ENCODE data around the gene LRRC8D. TPM values are rescaled to one million over a fixed set of nuclear protein-coding genes. Genes with fewer than 3 reads are reported as not detected.

The LRRC8D gene
- total RNA-seq, 2 donors from 2014 or later, result 23.8 to 33.8 TPM

DNA sequence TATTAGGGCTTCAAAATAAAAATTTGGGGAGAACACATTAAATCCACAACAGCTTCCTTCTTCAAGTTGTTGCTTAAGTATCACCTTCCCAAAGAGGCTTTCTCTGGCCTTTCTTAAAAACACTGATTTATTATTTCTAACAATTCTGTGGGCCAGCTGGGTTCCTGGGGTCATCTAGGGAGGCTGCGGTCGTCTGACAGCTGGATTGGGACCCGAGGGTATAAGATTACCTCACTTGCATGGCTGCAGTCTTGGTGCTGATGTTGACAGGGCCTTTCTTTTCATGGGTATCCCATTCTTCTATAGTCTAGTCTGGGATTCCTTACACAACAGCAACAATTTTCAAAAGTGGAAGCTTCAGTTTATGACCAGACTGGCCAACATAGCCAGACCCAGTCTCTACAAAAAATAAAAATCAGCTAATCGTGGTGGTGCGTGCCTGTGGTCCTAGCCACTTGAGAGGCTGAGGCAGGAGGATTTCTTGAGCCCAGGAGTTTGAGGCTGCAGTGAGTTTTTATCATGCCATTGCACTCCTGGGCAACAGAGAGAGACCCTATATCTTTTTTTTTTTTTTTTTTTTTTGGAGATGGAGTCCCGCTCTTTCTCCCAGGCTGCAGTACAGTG is 128.0 kb downstream of the LRRC8D start:
- Mint-ChIP-seq H3K27ac (no peak overlapping the region), H3K36me3 (ENCODE audit: low read depth) (no peaks in the 10 kb centered on the region), H3K27me3 (ENCODE audit: insufficient read depth) (peaks cover 27% of the 10 kb centered on the region), H3K4me1 (peaks cover 30% of the 10 kb centered on the region), H3K4me3 (no peak overlapping the region), H3K9me3 (no peaks in the 10 kb centered on the region)
- Histone ChIP-seq H3K9me3 (ENCODE audit: control insufficient read depth, low read length) (no peaks in the 10 kb centered on the region), H3K4me3 (ENCODE audit: low read length) (no peak overlapping the region), H3K9ac (ENCODE audit: extremely low read depth, low read length, poor library complexity, severe bottlenecking) (no peak overlapping the region), H3K27ac (ENCODE audit: low read depth, low read length) (no peak overlapping the region), H3K27me3 (ENCODE audit: control insufficient read depth, insufficient read depth, low read length, poor library complexity, severe bottlenecking) (peaks cover 14% of the 10 kb centered on the region), H3K36me3 (ENCODE audit: control insufficient read depth, insufficient read depth, low read length) (no peaks in the 10 kb centered on the region), H3K4me1 (ENCODE audit: control insufficient read depth, insufficient read depth, low read length) (peaks cover 11% of the 10 kb centered on the region)
- no peak for DNase-seq
- TF ChIP-seq, protein P1, sequence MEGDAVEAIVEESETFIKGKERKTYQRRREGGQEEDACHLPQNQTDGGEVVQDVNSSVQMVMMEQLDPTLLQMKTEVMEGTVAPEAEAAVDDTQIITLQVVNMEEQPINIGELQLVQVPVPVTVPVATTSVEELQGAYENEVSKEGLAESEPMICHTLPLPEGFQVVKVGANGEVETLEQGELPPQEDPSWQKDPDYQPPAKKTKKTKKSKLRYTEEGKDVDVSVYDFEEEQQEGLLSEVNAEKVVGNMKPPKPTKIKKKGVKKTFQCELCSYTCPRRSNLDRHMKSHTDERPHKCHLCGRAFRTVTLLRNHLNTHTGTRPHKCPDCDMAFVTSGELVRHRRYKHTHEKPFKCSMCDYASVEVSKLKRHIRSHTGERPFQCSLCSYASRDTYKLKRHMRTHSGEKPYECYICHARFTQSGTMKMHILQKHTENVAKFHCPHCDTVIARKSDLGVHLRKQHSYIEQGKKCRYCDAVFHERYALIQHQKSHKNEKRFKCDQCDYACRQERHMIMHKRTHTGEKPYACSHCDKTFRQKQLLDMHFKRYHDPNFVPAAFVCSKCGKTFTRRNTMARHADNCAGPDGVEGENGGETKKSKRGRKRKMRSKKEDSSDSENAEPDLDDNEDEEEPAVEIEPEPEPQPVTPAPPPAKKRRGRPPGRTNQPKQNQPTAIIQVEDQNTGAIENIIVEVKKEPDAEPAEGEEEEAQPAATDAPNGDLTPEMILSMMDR (conservative IDR thresholded peaks at IDR 0.05), result no peak
- WGBS, 2 experiments (ENCODE audit: insufficient coverage in 1 of 2, insufficient read length in 1 of 2), result 93 to 100% methylated on average over 6 of the region's 6 CpGs

DNA sequence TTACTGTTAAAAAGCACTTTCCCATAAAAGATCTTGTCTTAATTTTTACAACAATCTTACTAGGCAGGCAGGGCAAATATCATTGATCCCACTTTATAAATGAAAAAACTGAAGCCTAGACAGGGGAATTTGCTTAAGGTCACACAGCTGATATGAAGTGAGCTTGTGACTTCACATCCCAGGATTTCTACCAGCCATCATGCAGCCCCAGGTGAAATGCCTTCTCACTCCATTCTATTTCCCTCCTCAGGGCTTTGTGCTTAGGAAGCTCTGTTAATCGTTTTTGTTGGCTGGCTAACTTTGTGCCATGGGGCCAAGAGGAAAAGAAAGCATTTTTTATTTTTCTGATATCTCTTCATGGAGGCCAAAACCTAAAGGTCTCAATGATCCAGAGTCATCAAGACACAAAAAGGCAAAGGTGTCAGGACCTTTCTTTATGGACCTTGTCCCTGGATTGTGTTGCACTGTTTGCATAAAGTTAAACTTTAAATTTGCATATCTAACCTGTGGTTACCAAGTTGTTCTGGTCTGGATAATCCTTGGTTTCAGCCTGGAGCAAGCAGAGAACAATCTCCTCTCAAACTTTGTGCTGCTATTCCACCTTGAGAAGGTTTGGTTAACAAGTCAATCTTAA is 129.3 kb downstream of the LRRC8D start:
- Histone ChIP-seq H3K4me1 (ENCODE audit: control insufficient read depth, insufficient read depth, low read length) (peaks cover 8% of the 10 kb centered on the region), H3K36me3 (ENCODE audit: control insufficient read depth, insufficient read depth, low read length) (no peaks in the 10 kb centered on the region), H3K9me3 (ENCODE audit: control insufficient read depth, low read length) (no peaks in the 10 kb centered on the region), H3K27me3 (ENCODE audit: control insufficient read depth, insufficient read depth, low read length, poor library complexity, severe bottlenecking) (peaks cover 5% of the 10 kb centered on the region), H3K9ac (ENCODE audit: extremely low read depth, low read length, poor library complexity, severe bottlenecking) (no peak overlapping the region), H3K27ac (ENCODE audit: low read depth, low read length) (no peak overlapping the region), H3K4me3 (ENCODE audit: low read length) (no peak overlapping the region)
- Mint-ChIP-seq H3K36me3 (ENCODE audit: low read depth) (no peaks in the 10 kb centered on the region), H3K4me1 (peaks cover 30% of the 10 kb centered on the region), H3K27ac (peak overlapping the region; percentile 81), H3K9me3 (no peaks in the 10 kb centered on the region), H3K27me3 (ENCODE audit: insufficient read depth) (peaks cover 18% of the 10 kb centered on the region), H3K4me3 (no peak overlapping the region)
- DNase-seq, result no peak
- TF ChIP-seq, protein P1 (conservative IDR thresholded peaks at IDR 0.05), result no peak
- WGBS, 2 experiments (ENCODE audit: insufficient coverage in 1 of 2, insufficient read length in 1 of 2), result 20 to 31% methylated on average over 1 of the region's 1 CpG

DNA sequence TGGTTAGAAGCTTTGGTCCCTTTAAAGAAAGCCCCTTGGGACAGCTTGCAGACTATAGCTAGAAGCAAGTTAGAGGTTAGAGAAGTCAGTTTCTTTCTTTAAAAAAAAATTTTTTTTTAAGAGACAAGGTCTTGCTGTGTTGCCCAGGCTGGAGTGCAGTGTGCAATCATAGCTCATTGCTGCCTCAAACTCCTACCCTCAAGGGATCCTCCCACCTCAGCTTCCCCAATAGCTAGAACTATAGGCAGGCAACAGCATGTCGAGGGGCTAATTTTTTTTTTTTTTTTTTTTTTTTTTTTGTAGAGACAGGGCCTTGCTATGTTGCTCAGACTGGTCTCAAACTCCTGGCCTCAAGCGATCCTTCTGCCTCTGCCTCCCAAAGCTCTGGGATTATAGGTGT is 129.9 kb downstream of the LRRC8D start:
- H3K4me1 ChIP-seq (ENCODE audit: control insufficient read depth, insufficient read depth, low read length), result peaks cover 8% of the 10 kb centered on the region
- Mint-ChIP-seq H3K36me3 (ENCODE audit: low read depth) (no peaks in the 10 kb centered on the region), H3K27me3 (ENCODE audit: insufficient read depth) (peaks cover 13% of the 10 kb centered on the region), H3K9me3 (no peaks in the 10 kb centered on the region), H3K27ac (no peak overlapping the region), H3K4me3 (no peak overlapping the region), H3K4me1 (peaks cover 36% of the 10 kb centered on the region)
- DNase-seq, result no peak
- H3K9ac ChIP-seq (ENCODE audit: extremely low read depth, low read length, poor library complexity, severe bottlenecking), result no peak overlapping the region
- no peak overlapping the region for H3K4me3 ChIP-seq (ENCODE audit: low read length)
- TF ChIP-seq, protein P1 (conservative IDR thresholded peaks at IDR 0.05), result no peak
- H3K27me3 ChIP-seq (ENCODE audit: control insufficient read depth, insufficient read depth, low read length, poor library complexity, severe bottlenecking), result no peaks in the 10 kb centered on the region
- H3K36me3 ChIP-seq (ENCODE audit: control insufficient read depth, insufficient read depth, low read length), result no peaks in the 10 kb centered on the region
- H3K9me3 ChIP-seq (ENCODE audit: control insufficient read depth, low read length), result no peaks in the 10 kb centered on the region
- H3K27ac ChIP-seq (ENCODE audit: low read depth, low read length), result no peak overlapping the region
- WGBS, 2 experiments (ENCODE audit: insufficient coverage in 1 of 2, insufficient read length in 1 of 2), result 94% methylated on average over 2 of the region's 2 CpGs; no CpG with 5 or more reads in 1 of the 2 experiments
